Activated B cell treated with CpG ODN at 0.5 μM for 24 hours (primary cell): ENCODE results near the gene TSC22D3. TPM values are rescaled to one million over a fixed set of nuclear protein-coding genes. Genes with fewer than 3 reads are reported as not detected.

ENCODE experiments used
- ATAC-seq: fragments of 200-7000 bp; cut with Tn5 transposase; one replicate; pipeline ENCODE4 v1.10.0; 2021; ENCODE audit warnings: low read depth, mild to moderate bottlenecking, moderate library complexity
- CTCF ChIA-PET: fragments of 350-600 bp; sonication (Branson Sonifier 250); formaldehyde crosslinking; loops from one replicate; lab custom pipeline; 2021; ENCODE audit warnings: antibody characterized with exemption; lab: Charles Lee
- POLR2A ChIA-PET: fragments of 350-600 bp; sonication (Branson Sonifier 250); formaldehyde crosslinking; loops from one replicate; lab custom pipeline; 2021; ENCODE audit warnings: antibody characterized with exemption; lab: Charles Lee
- DNase-seq: peaks from one replicate; pipeline ENCODE4 v3.0.0; 2022
- H3K27ac Mint-ChIP-seq: one replicate; pipeline ENCODE4 v1.8.0; 2020; ENCODE audit warnings: mixed read lengths
- H3K27me3 Mint-ChIP-seq: one replicate; pipeline ENCODE4 v1.8.0; 2021; ENCODE audit warnings: mixed read lengths
- H3K36me3 Mint-ChIP-seq: one replicate; pipeline ENCODE4 v1.8.0; 2021; ENCODE audit warnings: low read depth, mixed read lengths
- H3K4me1 Mint-ChIP-seq: one replicate; pipeline ENCODE4 v1.8.0; 2021; ENCODE audit warnings: mixed read lengths
- H3K4me3 Mint-ChIP-seq: one replicate; pipeline ENCODE4 v1.8.0; 2020; ENCODE audit warnings: mild to moderate bottlenecking, mixed read lengths
- H3K9me3 Mint-ChIP-seq: one replicate; pipeline ENCODE4 v1.8.0; 2020; ENCODE audit warnings: mixed read lengths
- intact Hi-C: fragments of 100-400 bp; cut with micrococcal nuclease; formaldehyde crosslinking; loops from one replicate; pipeline ENCODE4 v1.15.1; 2024
- total RNA-seq: library from RNA; stranded (reverse); gene quantifications from 2 replicates; pipeline ENCODE4 v1.2.3, GENCODE V29; 2022
- TF ChIP-seq, protein P1 (sequence below): fragments of 200-600 bp; IDR thresholded peaks from one replicate; pipeline ENCODE4 v1.8.0; 2022; ENCODE audit warnings: antibody characterized with exemption, mild to moderate bottlenecking

Gene TSC22D3
- total RNA-seq, 1 donor from 2014 or later, result 80.8 TPM

DNA sequence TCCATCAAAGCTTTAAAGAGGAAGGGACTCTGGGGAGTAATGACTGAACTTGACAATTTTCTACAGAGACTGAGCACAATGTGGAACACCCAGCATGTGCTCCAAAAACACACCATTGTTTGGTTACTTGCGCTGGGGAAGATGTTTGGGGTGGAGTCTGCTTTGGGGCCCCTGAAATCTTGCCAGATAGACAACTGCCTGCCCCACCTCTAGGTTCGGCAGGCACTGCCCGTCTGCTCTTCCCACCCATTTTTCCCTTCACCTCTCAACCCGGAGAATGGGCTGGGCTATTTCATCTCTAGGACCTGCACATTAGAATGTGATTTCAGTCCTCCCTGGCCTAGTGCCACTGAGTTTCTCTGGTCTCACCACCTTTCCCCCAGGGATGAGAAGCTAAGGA, 41.9 kb downstream of the TSC22D3 start:
- no peaks in the 10 kb centered on the region for H3K27me3 Mint-ChIP-seq
- no peaks in the 10 kb centered on the region for H3K9me3 Mint-ChIP-seq
- POLR2A ChIA-PET, result no interaction called here
- no peak overlapping the region for H3K4me3 Mint-ChIP-seq
- TF ChIP-seq, protein P1, sequence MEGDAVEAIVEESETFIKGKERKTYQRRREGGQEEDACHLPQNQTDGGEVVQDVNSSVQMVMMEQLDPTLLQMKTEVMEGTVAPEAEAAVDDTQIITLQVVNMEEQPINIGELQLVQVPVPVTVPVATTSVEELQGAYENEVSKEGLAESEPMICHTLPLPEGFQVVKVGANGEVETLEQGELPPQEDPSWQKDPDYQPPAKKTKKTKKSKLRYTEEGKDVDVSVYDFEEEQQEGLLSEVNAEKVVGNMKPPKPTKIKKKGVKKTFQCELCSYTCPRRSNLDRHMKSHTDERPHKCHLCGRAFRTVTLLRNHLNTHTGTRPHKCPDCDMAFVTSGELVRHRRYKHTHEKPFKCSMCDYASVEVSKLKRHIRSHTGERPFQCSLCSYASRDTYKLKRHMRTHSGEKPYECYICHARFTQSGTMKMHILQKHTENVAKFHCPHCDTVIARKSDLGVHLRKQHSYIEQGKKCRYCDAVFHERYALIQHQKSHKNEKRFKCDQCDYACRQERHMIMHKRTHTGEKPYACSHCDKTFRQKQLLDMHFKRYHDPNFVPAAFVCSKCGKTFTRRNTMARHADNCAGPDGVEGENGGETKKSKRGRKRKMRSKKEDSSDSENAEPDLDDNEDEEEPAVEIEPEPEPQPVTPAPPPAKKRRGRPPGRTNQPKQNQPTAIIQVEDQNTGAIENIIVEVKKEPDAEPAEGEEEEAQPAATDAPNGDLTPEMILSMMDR, result no peak
- intact Hi-C loops, result no loop called here
- CTCF ChIA-PET, result no interaction called here
- ATAC-seq (no peak), DNase-seq (no peak)
- peaks cover 6% of the 10 kb centered on the region for H3K4me1 Mint-ChIP-seq
- H3K27ac Mint-ChIP-seq, result no peak overlapping the region
- no peaks in the 10 kb centered on the region for H3K36me3 Mint-ChIP-seq

DNA sequence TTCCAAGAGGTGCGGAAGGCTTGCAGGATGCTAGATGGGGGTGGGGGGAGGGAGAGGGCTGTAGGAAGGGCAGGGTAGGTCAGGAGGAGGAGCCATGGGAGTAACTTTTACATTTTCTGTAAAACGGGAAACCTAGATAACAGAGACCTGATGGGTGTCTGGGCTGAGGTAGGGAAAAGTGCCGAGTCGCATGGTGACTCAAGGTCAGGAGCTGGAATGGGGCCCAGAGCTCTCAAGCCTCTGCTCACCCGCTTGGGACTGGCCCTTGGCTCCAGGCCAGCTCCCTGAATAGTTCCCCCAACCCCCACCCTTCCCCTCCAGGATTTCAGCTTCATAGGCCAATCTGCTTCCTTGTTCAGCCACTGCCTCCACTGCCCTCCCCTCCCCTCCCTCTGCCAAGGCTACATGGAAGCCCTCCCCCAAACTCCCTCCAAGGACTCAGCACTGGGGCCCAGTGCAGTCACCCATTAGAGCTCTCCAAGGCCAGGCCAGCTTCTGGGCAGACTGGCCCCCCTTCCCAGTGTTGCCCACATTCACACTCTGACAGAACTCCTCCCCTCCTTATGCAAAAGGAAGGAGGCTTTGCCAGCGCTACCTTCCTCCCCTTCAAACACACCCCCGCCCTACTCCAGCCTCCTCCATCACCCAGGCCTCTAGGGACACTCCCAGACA, 43.6 kb downstream of the TSC22D3 start:
- H3K4me1 Mint-ChIP-seq, result peaks cover 6% of the 10 kb centered on the region
- ATAC-seq (no peak), DNase-seq (no peak)
- no peaks in the 10 kb centered on the region for H3K36me3 Mint-ChIP-seq
- H3K4me3 Mint-ChIP-seq, result no peak overlapping the region
- TF ChIP-seq, protein P1, result no peak
- POLR2A ChIA-PET, result interaction anchor here (0.6 kb wide), 1 partner anchor 12 kb away, joined by 8 read pairs; no protein-coding TSS in a partner anchor
- CTCF ChIA-PET, result no interaction called here
- no peaks in the 10 kb centered on the region for H3K9me3 Mint-ChIP-seq
- intact Hi-C loops, result no loop called here
- H3K27ac Mint-ChIP-seq, result no peak overlapping the region
- no peaks in the 10 kb centered on the region for H3K27me3 Mint-ChIP-seq

DNA sequence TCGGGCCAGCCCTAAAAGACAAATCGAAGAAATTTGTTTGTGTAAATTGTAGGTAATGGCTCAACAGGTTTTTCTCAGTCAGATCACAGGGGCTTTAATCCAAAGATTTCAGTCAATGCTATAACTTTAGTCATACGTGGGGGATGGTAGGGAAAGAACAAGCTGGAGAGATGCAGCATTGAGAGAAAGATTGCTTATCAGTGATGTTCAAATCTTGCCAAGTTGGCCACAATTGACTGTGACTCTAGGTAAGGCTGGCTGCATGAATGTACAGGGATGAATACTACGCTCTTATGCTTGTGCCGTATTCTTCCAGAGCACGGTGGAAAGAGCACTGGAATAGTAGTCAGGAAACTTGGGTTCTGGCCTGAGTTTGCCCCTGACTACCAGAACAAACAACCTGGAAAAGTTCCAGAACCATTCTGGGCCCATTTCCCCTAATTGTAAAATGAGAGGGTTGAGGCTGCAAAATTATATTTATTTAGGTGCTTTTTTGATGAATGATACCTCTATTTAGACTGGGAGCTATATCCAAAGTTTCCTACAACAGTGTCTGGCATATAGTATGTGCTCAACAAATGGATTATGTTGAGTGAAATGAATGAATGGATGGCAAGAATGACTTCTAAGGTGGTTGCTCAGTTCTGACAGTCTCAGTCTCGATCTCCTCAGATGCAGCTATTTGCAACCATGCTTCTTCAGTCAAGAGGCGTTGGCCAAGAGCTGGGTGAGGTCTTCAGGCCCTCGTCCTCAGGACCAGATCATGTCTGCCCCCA, 44.4 kb downstream of the TSC22D3 start:
- peak overlapping the region; percentile 30 for H3K27ac Mint-ChIP-seq
- no peaks in the 10 kb centered on the region for H3K9me3 Mint-ChIP-seq
- intact Hi-C loops, result no loop called here
- DNase-seq (no peak), ATAC-seq (no peak)
- TF ChIP-seq, protein P1, result no peak
- ChIA-PET POLR2A (interaction anchor here (0.6 kb wide), 1 partner anchor 11 kb away, joined by 8 read pairs; no protein-coding TSS in a partner anchor), CTCF (no interaction called here)
- H3K27me3 Mint-ChIP-seq, result no peaks in the 10 kb centered on the region
- H3K36me3 Mint-ChIP-seq, result no peaks in the 10 kb centered on the region
- H3K4me1 Mint-ChIP-seq, result peaks cover 6% of the 10 kb centered on the region
- H3K4me3 Mint-ChIP-seq, result no peak overlapping the region

DNA sequence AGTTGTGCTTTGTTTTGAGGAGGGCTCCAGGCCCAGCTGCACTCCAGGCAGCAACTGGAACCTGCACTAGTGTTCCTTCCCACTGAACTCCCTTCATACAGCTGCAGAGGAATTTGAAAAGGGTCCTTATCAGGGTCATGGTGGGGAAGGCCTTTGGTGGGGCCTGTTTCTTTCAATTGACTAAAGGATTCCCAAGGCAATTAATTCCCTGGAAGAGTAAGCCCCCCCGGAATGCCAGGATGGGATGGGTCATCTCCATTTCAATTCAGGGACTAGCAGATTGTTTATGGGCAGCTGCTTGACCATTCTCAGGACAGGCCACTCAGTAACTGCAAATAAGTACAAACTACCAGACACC, 45.3 kb downstream of the TSC22D3 start:
- ATAC-seq (no peak), DNase-seq (no peak)
- intact Hi-C loops, result no loop called here
- CTCF ChIA-PET, result interaction anchor here (1.4 kb wide), 1 partner anchor 57 kb away, joined by 3 read pairs; no protein-coding TSS in a partner anchor
- Mint-ChIP-seq H3K27ac (no peak overlapping the region), H3K4me1 (peaks cover 6% of the 10 kb centered on the region), H3K36me3 (no peaks in the 10 kb centered on the region), H3K9me3 (no peaks in the 10 kb centered on the region), H3K27me3 (no peaks in the 10 kb centered on the region), H3K4me3 (no peak overlapping the region)
- TF ChIP-seq, protein P1, result no peak
- POLR2A ChIA-PET, result interaction anchor here (1.1 to 1.8 kb wide), 2 partner anchors 12 to 56 kb away, joined by 4 to 5 read pairs; no protein-coding TSS in a partner anchor
